Stomach (tissue), 4 donors: ENCODE data around the gene GULP1.

Experiments used
- POLR2A ChIP-seq, 4 donors: fragments of 450-650 bp; IDR thresholded peaks; one replicate each; pipeline ENCODE4 v1.6.1; 2016; ENCODE audit warnings: antibody characterized with exemption in 4 of 4, control low read depth in 2 of 4, mild to moderate bottlenecking in 1 of 4, moderate library complexity in 1 of 4
- POLR2AphosphoS5 ChIP-seq, 3 donors: sonication (generic); formaldehyde crosslinking; IDR thresholded peaks; one replicate each; pipeline ENCODE4 v1.6.1; 2016; ENCODE audit warnings: antibody characterized with exemption in 3 of 3
- TF ChIP-seq, protein P1 (sequence below), 7 experiments: fragments of 450-650 bp in 4 of 7; fragments of 200-600 bp in 3 of 7; sonication (generic) in 3 of 7; IDR thresholded peaks; one replicate each; pipeline ENCODE4 v1.5.1; 2016 to 2019; ENCODE audit warnings: antibody characterized with exemption in 7 of 7, control low read depth in 2 of 7, mild to moderate bottlenecking in 1 of 7

GRCh38 chr2:188526701-188527100, 235.0 kb downstream of the GULP1 start:
- TF ChIP-seq POLR2AphosphoS5 (IDR thresholded peaks at IDR 0.05), result no peak
- TF ChIP-seq POLR2A (IDR thresholded peaks at IDR 0.05), result no peak
- TF ChIP-seq, protein P1, sequence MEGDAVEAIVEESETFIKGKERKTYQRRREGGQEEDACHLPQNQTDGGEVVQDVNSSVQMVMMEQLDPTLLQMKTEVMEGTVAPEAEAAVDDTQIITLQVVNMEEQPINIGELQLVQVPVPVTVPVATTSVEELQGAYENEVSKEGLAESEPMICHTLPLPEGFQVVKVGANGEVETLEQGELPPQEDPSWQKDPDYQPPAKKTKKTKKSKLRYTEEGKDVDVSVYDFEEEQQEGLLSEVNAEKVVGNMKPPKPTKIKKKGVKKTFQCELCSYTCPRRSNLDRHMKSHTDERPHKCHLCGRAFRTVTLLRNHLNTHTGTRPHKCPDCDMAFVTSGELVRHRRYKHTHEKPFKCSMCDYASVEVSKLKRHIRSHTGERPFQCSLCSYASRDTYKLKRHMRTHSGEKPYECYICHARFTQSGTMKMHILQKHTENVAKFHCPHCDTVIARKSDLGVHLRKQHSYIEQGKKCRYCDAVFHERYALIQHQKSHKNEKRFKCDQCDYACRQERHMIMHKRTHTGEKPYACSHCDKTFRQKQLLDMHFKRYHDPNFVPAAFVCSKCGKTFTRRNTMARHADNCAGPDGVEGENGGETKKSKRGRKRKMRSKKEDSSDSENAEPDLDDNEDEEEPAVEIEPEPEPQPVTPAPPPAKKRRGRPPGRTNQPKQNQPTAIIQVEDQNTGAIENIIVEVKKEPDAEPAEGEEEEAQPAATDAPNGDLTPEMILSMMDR (IDR thresholded peaks at IDR 0.05), result no peak
